Measurements from ENCODE around the gene ZNF771. TPM values are rescaled to one million over a fixed set of nuclear protein-coding genes. Genes with fewer than 3 reads are reported as not detected.

ZNF771 gene
- total RNA-seq, 6 donors from 2014 or later, result 5.2 to 12.3 (median 7.2) TPM

GRCh38 chr16:30429418-30429677, 21.9 kb downstream of the ZNF771 start:
- Histone ChIP-seq H3K4me1 (peaks cover 14 to 21% (median 17%) of the 10 kb centered on the region in 4 donors), H3K9me3 (no peaks in the 10 kb centered on the region), H3K27me3 (no peaks in the 10 kb centered on the region), H3K4me3 (peak overlapping the region; percentile 51 to 87 (median 82)), H3K36me3 (peaks cover 0 to 14% (median 4%) of the 10 kb centered on the region in 4 donors), H3K27ac (peak overlapping the region; percentile 29 to 85 (median 69))
- DNase-seq (no peak), ATAC-seq (ENCODE audit: low FRiP score in 2 of 2) (no peak)
- 1 to 2% methylated on average over 11 of the region's 11 CpGs for WGBS, 2 donors
- TF ChIP-seq CTCF (IDR thresholded peaks at IDR 0.05) (no peak), POLR2AphosphoS5 (IDR thresholded peaks at IDR 0.05) (no peak), EP300 (IDR thresholded peaks at IDR 0.05) (no peak), POLR2A (IDR thresholded peaks at IDR 0.05) (no peak)

GRCh38 chr16:30429678-30430427, 22.4 kb downstream of the ZNF771 start, which contains the start of gene DCTPP1:
DCTPP1 (minus strand) TSS chr16:30430030; CDS start chr16:30429980, 50 bp downstream.
- WGBS, 2 donors, result 2% methylated on average over 14 to 37 of the region's 49 CpGs
- peak; percentile 92 to 96 for DNase-seq
- TF ChIP-seq EP300 (IDR thresholded peaks at IDR 0.05), result no peak
- peak in 1 of 2 donors; percentile 59 for TF ChIP-seq POLR2AphosphoS5 (IDR thresholded peaks at IDR 0.05)
- peak; percentile 62 to 93 (median 84) for TF ChIP-seq CTCF (IDR thresholded peaks at IDR 0.05)
- TF ChIP-seq POLR2A (IDR thresholded peaks at IDR 0.05), result peak in 1 of 4 donors; percentile 56

GRCh38 chr16:30430428-30430970, 23.1 kb downstream of the ZNF771 start:
- peak overlapping the region in 3 of 4 donors; percentile 81 to 87 (median 83) for H3K4me3 ChIP-seq
- WGBS, 2 donors, result 62% methylated on average over 15 to 19 of the region's 19 CpGs
- ATAC-seq (ENCODE audit: low FRiP score in 2 of 2) (peak; percentile 9 to 10), DNase-seq (peak in 1 of 2 donors; percentile 33)
- H3K9me3 ChIP-seq, result no peaks in the 10 kb centered on the region
- H3K27me3 ChIP-seq, result no peaks in the 10 kb centered on the region
- H3K36me3 ChIP-seq, result peaks cover 0 to 13% (median 2%) of the 10 kb centered on the region in 4 donors
- peaks cover 14 to 21% (median 17%) of the 10 kb centered on the region in 4 donors for H3K4me1 ChIP-seq
- H3K27ac ChIP-seq, result peak overlapping the region; percentile 48 to 85 (median 69)
- TF ChIP-seq POLR2A (IDR thresholded peaks at IDR 0.05), result no peak
- TF ChIP-seq EP300 (IDR thresholded peaks at IDR 0.05), result no peak
- TF ChIP-seq POLR2AphosphoS5 (IDR thresholded peaks at IDR 0.05), result no peak
- TF ChIP-seq CTCF (IDR thresholded peaks at IDR 0.05), result peak in 1 of 6 experiments; percentile 1

More at GRCh38 chr16:30429678-30430427, 22.4 kb downstream of the ZNF771 start, which contains the start of gene DCTPP1:
- Histone ChIP-seq H3K4me1 (peaks cover 14 to 21% (median 17%) of the 10 kb centered on the region in 4 donors), H3K27me3 (no peaks in the 10 kb centered on the region), H3K9me3 (no peaks in the 10 kb centered on the region), H3K27ac (peak within 1 kb of the TSS; percentile 48 to 85 (median 69)), H3K4me3 (peak within 1 kb of the TSS; percentile 51 to 87 (median 82)), H3K36me3 (peaks cover 0 to 13% (median 2%) of the 10 kb centered on the region in 4 donors)
- ATAC-seq (ENCODE audit: low FRiP score in 2 of 2), result peak; percentile 99

GRCh38 chr16:30434852-30435251, 27.4 kb downstream of the ZNF771 start:
- Histone ChIP-seq H3K27me3 (no peaks in the 10 kb centered on the region), H3K4me1 (peaks cover 5 to 10% (median 7%) of the 10 kb centered on the region in 4 donors), H3K36me3 (no peaks in the 10 kb centered on the region), H3K9me3 (no peaks in the 10 kb centered on the region), H3K4me3 (no peak overlapping the region), H3K27ac (no peak overlapping the region)
- TF ChIP-seq POLR2A (IDR thresholded peaks at IDR 0.05) (no peak), CTCF (IDR thresholded peaks at IDR 0.05) (no peak), POLR2AphosphoS5 (IDR thresholded peaks at IDR 0.05) (no peak), EP300 (IDR thresholded peaks at IDR 0.05) (no peak)
- ATAC-seq (ENCODE audit: low FRiP score in 2 of 2) (no peak), DNase-seq (no peak)
- WGBS, 2 donors, result 60 to 62% methylated on average over 4 of the region's 4 CpGs
